Smooth muscle cell (in vitro differentiated cells): ENCODE results near the gene DKKL1. TPM values are rescaled to one million over a fixed set of nuclear protein-coding genes. Genes with fewer than 3 reads are reported as not detected.
A peak's percentile ranks its signal among the peaks of the same experiment; 100 is the strongest.

ENCODE experiments used
- DNase-seq: peaks from one replicate; lab custom pipeline; 2025; ENCODE audit not compliant: unreplicated experiment; lab: John Stamatoyannopoulos, UW
- H2AFZ ChIP-seq: fragments of 200-600 bp; sonication (generic); 2 replicates; pipeline ENCODE4 v1.6.0; 2016; ENCODE audit warnings: antibody characterized with exemption, low read depth, mild to moderate bottlenecking
- H3F3A ChIP-seq: fragments of 200-600 bp; sonication (generic); 2 replicates; pipeline ENCODE4 v1.6.0; 2017; ENCODE audit warnings: antibody characterized with exemption, low read depth
- H3K27ac ChIP-seq: fragments of 200-600 bp; sonication (generic); 2 replicates; pipeline ENCODE4 v1.5.1; 2016; ENCODE audit warnings: low read depth, mild to moderate bottlenecking
- H3K27me3 ChIP-seq: fragments of 200-600 bp; sonication (generic); 2 replicates; pipeline ENCODE4 v1.6.1; 2016; ENCODE audit warnings: low read depth, mild to moderate bottlenecking
- H3K36me3 ChIP-seq: fragments of 200-600 bp; sonication (generic); 2 replicates; pipeline ENCODE4 v1.5.1; 2016; ENCODE audit warnings: low read depth
- H3K4me1 ChIP-seq: fragments of 200-600 bp; sonication (generic); 2 replicates; pipeline ENCODE4 v1.5.1; 2016; ENCODE audit warnings: low read depth
- H3K4me2 ChIP-seq: fragments of 200-600 bp; sonication (generic); 2 replicates; pipeline ENCODE4 v1.6.0; 2016; ENCODE audit warnings: mild to moderate bottlenecking
- H3K4me3 ChIP-seq: fragments of 200-600 bp; sonication (generic); 2 replicates; pipeline ENCODE4 v1.5.1; 2016; ENCODE audit warnings: mild to moderate bottlenecking
- H3K79me2 ChIP-seq: fragments of 200-600 bp; sonication (generic); 2 replicates; pipeline ENCODE4 v1.6.0; 2016; ENCODE audit warnings: low read depth, mild to moderate bottlenecking
- H3K9ac ChIP-seq: fragments of 200-600 bp; sonication (generic); 2 replicates; pipeline ENCODE4 v1.6.0; 2016; ENCODE audit warnings: low read depth
- H3K9me3 ChIP-seq: fragments of 200-600 bp; sonication (generic); replicated peaks from 2 replicates; pipeline ENCODE4 v1.5.1; 2016; ENCODE audit warnings: low read depth
- H4K20me1 ChIP-seq: fragments of 200-600 bp; sonication (generic); 2 replicates; pipeline ENCODE4 v1.6.0; 2016; ENCODE audit warnings: low read depth
- CTCF ChIP-seq: fragments of 200-600 bp; sonication (generic); IDR thresholded peaks from 2 replicates; pipeline ENCODE4 v1.5.1; 2017; ENCODE audit warnings: borderline replicate concordance, mild to moderate bottlenecking, antibody characterized with exemption; ENCODE audit not compliant: insufficient read depth, poor library complexity, severe bottlenecking
- WGBS: methylation state at CpG from one replicate; pipeline ENCODE4 v1.1.7; 2016; ENCODE audit warnings: low lambda C conversion rate; 5-methylcytosine and 5-hydroxymethylcytosine counted together
- polyA plus RNA-seq: library from polyadenylated mRNA; unstranded; fragments of >200 nt; fragmentation: Nextera tagmentation; extraction: Ambion mirVana; gene quantifications from 2 replicates; pipeline ENCODE4 v1.2.1, GENCODE V29; 2016
- total RNA-seq: library from RNA; depleted of rRNA; stranded (reverse); fragments of >200 nt; gene quantifications from 2 replicates; pipeline ENCODE4 v1.2.3, GENCODE V29; 2014

DKKL1 gene
- total and polyA plus RNA-seq, 2 experiments from 2014 or later, result 2.3 to 2.8 TPM

- no peaks in the 10 kb centered on the region for H3K36me3 ChIP-seq
- WGBS, result 97% methylated on average over 9 of the region's 9 CpGs
- no peak for TF ChIP-seq CTCF
These were observed 6.5 kb upstream of the DKKL1 start for GRCh38 chr19:49357186-49357585.

GRCh38 chr19:49359851-49360820 lies 3.5 kb upstream of the DKKL1 start:
- no peaks in the 10 kb centered on the region for H3K9me3 ChIP-seq
- peak overlapping the region; percentile 96 for H3K9ac ChIP-seq
- H3K36me3 ChIP-seq, result no peaks in the 10 kb centered on the region
- H3F3A ChIP-seq, result peaks cover 6% of the 10 kb centered on the region
- no peak for TF ChIP-seq CTCF
- peak overlapping the region; percentile 95 for H3K4me2 ChIP-seq
- no peak for DNase-seq
- H2AFZ ChIP-seq, result no peak overlapping the region
- 85% methylated on average over 16 of the region's 17 CpGs for WGBS
- H3K27ac ChIP-seq, result peak overlapping the region; percentile 97
- peaks cover 41% of the 10 kb centered on the region for H3K79me2 ChIP-seq
- peaks cover 25% of the 10 kb centered on the region for H4K20me1 ChIP-seq
- no peaks in the 10 kb centered on the region for H3K27me3 ChIP-seq
- H3K4me3 ChIP-seq, result peak overlapping the region; percentile 76
- H3K4me1 ChIP-seq, result peaks cover 3% of the 10 kb centered on the region

More at GRCh38 chr19:49357186-49357585, 6.5 kb upstream of the DKKL1 start:
- no peaks in the 10 kb centered on the region for H3F3A ChIP-seq
- DNase-seq, result no peak
- no peaks in the 10 kb centered on the region for H3K9me3 ChIP-seq
- peaks cover 36% of the 10 kb centered on the region for H4K20me1 ChIP-seq
- no peak overlapping the region for H3K4me3 ChIP-seq
- no peaks in the 10 kb centered on the region for H3K27me3 ChIP-seq
- H3K27ac ChIP-seq, result no peak overlapping the region
- H3K4me1 ChIP-seq, result no peaks in the 10 kb centered on the region
- H3K4me2 ChIP-seq, result no peak overlapping the region
- no peak overlapping the region for H3K9ac ChIP-seq
- peaks cover 40% of the 10 kb centered on the region for H3K79me2 ChIP-seq
- no peak overlapping the region for H2AFZ ChIP-seq

- H3K36me3 ChIP-seq, result no peaks in the 10 kb centered on the region
- no peaks in the 10 kb centered on the region for H3K9me3 ChIP-seq
- 3% methylated on average over 14 of the region's 27 CpGs for WGBS
- peaks cover 14% of the 10 kb centered on the region for H4K20me1 ChIP-seq
- H3K4me2 ChIP-seq, result peak overlapping the region; percentile 95
- peak overlapping the region; percentile 76 for H3K4me3 ChIP-seq
- H3K4me1 ChIP-seq, result peaks cover 3% of the 10 kb centered on the region
- no peak for TF ChIP-seq CTCF
- H3K27ac ChIP-seq, result peak overlapping the region; percentile 97
- peak overlapping the region; percentile 11 for H2AFZ ChIP-seq
- DNase-seq, result peak; percentile 70
- H3K9ac ChIP-seq, result peak overlapping the region; percentile 96
- H3F3A ChIP-seq, result peaks cover 6% of the 10 kb centered on the region
- no peaks in the 10 kb centered on the region for H3K27me3 ChIP-seq
- H3K79me2 ChIP-seq, result peaks cover 41% of the 10 kb centered on the region
These were observed 2.1 kb upstream of the DKKL1 start for GRCh38 chr19:49361438-49362047.
